HepG2 (cell line): Measurements from ENCODE around the gene CCL22. TPM values are rescaled to one million over a fixed set of nuclear protein-coding genes. Genes with fewer than 3 reads are reported as not detected.

ENCODE experiments used
- ARNT ChIP-seq: fragments of 450-650 bp; IDR thresholded peaks from 2 replicates; pipeline ENCODE4 v1.6.1; 2017
- CCAR2 ChIP-seq: fragments of 200-400 bp; formaldehyde crosslinking; optimal IDR thresholded peaks from 2 replicates; pipeline ENCODE3; 2018; ENCODE audit warnings: low read depth, mild to moderate bottlenecking, low read length, moderate library complexity
- CCDC6 ChIP-seq: sonication (generic); formaldehyde crosslinking; IDR thresholded peaks from 2 replicates; pipeline ENCODE4 v1.8.1; 2022; ENCODE audit warnings: mild to moderate bottlenecking, missing genetic modification reagents, moderate library complexity
- FOSL1 ChIP-seq: sonication (generic); formaldehyde crosslinking; IDR thresholded peaks from 2 replicates; pipeline ENCODE4 v1.9.0; 2021; ENCODE audit warnings: missing genetic modification reagents, borderline replicate concordance
- NR3C1 ChIP-seq: sonication (generic); formaldehyde crosslinking; IDR thresholded peaks from 2 replicates; pipeline ENCODE4 v1.4.0; 2020; ENCODE audit warnings: missing genetic modification reagents
- REPIN1 ChIP-seq: sonication (generic); formaldehyde crosslinking; IDR thresholded peaks from 2 replicates; pipeline ENCODE4 v1.8.0; 2022; ENCODE audit warnings: missing genetic modification reagents, low read depth, mild to moderate bottlenecking, borderline replicate concordance
- ZNF337 ChIP-seq: sonication (generic); formaldehyde crosslinking; IDR thresholded peaks from 2 replicates; pipeline ENCODE4 v1.5.1; 2020; ENCODE audit warnings: missing genetic modification reagents, low read depth, mild to moderate bottlenecking, borderline replicate concordance
- ZNF670 ChIP-seq: sonication (generic); formaldehyde crosslinking; IDR thresholded peaks from 2 replicates; pipeline ENCODE4 v1.8.0; 2022; ENCODE audit warnings: mild to moderate bottlenecking, missing genetic modification reagents, borderline replicate concordance
- polyA plus RNA-seq, 8 experiments: library from polyadenylated mRNA; depleted of rRNA in 3 of 8; stranded (reverse) in 7 of 8; unstranded in 1 of 8; fragments of >200 nt; fragmentation: Illumina TruSeq in 4 of 8; extraction: Trizol in 4 of 8; gene quantifications; 2 replicates each; pipeline versions ENCODE4 v1.2.1 to v1.2.3, GENCODE V29; 2011 to 2016; ENCODE audit warnings: low read depth in 4 of 8, missing spikeins in 1 of 8, mixed read lengths in 1 of 8; ENCODE audit not compliant: insufficient read depth in 1 of 8
- total RNA-seq, 5 experiments: library from RNA; depleted of rRNA; stranded (reverse); fragments of >200 nt; fragmentation: Illumina TruSeq; extraction: Trizol; gene quantifications; 2 replicates each; pipeline ENCODE4 v1.2.3, GENCODE V29; 2016; ENCODE audit warnings: low read depth in 1 of 5
- TF ChIP-seq, protein P1 (sequence below): sonication (generic); formaldehyde crosslinking; conservative IDR thresholded peaks from 2 replicates; pipeline ENCODE4 v1.8.0; 2022; ENCODE audit warnings: missing genetic modification reagents
- TF ChIP-seq, protein P2 (sequence below): sonication (generic); formaldehyde crosslinking; IDR thresholded peaks from 2 replicates; pipeline ENCODE4 v1.5.1; 2020; ENCODE audit warnings: mild to moderate bottlenecking, missing genetic modification reagents, moderate library complexity
- TF ChIP-seq, protein P3 (sequence below): sonication (generic); formaldehyde crosslinking; IDR thresholded peaks from 2 replicates; pipeline ENCODE4 v1.4.0; 2020; ENCODE audit warnings: missing genetic modification reagents
- TF ChIP-seq, protein P4 (sequence below): fragments of 450-650 bp; IDR thresholded peaks from 2 replicates; pipeline ENCODE4 v1.6.1; 2016

Gene CCL22
- total and polyA plus RNA-seq, 2 of the 13 experiments (the other 11 are each of a cell fraction or from before 2014, with no cell fraction given): not detected

DNA sequence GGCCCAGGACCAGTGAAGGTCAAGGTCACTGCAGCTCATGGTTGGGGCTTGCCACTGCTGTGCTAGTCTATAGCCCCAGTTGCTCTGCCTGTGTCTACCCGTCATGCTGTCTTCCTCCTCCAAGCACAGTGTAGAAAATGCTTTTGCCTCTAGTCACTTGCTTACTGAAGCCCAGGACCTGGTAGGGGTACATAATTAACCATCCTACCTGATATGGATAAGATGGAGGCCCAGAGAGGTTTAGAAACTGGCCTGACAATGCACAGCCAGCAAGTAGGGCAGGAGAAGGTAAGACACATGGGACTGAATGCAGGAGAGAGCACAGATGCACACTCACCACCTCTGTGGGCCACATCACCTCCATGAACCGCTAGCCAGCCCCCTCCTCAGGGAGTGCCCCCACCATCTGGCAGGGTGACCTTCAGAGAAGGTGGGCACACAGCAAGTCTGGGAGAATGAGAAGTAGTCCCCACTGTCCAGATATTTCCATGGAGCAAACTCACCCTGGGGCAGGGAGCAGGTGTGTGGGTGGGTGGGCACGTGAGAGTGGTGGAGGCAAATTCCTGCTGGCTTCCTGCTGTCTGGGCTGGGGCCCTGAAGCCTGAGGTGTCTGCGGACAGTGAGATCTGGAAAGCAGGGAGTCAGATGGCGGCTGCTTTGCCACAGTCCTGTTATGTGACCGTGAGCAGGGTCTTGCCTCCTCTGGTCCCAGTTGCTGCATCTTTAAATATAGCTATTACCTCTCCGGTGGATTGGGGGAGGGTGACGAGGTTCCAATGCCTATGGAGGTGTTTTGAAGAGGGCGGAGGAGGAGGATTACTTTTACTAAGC lies 14.7 kb downstream of the CCL22 start (continued):
- TF ChIP-seq ZNF337 (CRISPR knock-in tag): no peak
- no peak for TF ChIP-seq ARNT
- TF ChIP-seq, protein P1, sequence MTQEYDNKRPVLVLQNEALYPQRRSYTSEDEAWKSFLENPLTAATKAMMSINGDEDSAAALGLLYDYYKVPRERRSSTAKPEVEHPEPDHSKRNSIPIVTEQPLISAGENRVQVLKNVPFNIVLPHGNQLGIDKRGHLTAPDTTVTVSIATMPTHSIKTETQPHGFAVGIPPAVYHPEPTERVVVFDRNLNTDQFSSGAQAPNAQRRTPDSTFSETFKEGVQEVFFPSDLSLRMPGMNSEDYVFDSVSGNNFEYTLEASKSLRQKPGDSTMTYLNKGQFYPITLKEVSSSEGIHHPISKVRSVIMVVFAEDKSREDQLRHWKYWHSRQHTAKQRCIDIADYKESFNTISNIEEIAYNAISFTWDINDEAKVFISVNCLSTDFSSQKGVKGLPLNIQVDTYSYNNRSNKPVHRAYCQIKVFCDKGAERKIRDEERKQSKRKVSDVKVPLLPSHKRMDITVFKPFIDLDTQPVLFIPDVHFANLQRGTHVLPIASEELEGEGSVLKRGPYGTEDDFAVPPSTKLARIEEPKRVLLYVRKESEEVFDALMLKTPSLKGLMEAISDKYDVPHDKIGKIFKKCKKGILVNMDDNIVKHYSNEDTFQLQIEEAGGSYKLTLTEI (CRISPR knock-in tag): no peak
- TF ChIP-seq, protein P2, sequence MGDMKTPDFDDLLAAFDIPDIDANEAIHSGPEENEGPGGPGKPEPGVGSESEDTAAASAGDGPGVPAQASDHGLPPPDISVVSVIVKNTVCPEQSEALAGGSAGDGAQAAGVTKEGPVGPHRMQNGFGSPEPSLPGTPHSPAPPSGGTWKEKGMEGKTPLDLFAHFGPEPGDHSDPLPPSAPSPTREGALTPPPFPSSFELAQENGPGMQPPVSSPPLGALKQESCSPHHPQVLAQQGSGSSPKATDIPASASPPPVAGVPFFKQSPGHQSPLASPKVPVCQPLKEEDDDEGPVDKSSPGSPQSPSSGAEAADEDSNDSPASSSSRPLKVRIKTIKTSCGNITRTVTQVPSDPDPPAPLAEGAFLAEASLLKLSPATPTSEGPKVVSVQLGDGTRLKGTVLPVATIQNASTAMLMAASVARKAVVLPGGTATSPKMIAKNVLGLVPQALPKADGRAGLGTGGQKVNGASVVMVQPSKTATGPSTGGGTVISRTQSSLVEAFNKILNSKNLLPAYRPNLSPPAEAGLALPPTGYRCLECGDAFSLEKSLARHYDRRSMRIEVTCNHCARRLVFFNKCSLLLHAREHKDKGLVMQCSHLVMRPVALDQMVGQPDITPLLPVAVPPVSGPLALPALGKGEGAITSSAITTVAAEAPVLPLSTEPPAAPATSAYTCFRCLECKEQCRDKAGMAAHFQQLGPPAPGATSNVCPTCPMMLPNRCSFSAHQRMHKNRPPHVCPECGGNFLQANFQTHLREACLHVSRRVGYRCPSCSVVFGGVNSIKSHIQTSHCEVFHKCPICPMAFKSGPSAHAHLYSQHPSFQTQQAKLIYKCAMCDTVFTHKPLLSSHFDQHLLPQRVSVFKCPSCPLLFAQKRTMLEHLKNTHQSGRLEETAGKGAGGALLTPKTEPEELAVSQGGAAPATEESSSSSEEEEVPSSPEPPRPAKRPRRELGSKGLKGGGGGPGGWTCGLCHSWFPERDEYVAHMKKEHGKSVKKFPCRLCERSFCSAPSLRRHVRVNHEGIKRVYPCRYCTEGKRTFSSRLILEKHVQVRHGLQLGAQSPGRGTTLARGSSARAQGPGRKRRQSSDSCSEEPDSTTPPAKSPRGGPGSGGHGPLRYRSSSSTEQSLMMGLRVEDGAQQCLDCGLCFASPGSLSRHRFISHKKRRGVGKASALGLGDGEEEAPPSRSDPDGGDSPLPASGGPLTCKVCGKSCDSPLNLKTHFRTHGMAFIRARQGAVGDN (CRISPR knock-in tag): no peak
- TF ChIP-seq NR3C1 (CRISPR knock-in tag): no peak
- TF ChIP-seq REPIN1 (CRISPR knock-in tag): peak; percentile 96; the same call in 1 of the 2 replicates
- TF ChIP-seq, protein P3, sequence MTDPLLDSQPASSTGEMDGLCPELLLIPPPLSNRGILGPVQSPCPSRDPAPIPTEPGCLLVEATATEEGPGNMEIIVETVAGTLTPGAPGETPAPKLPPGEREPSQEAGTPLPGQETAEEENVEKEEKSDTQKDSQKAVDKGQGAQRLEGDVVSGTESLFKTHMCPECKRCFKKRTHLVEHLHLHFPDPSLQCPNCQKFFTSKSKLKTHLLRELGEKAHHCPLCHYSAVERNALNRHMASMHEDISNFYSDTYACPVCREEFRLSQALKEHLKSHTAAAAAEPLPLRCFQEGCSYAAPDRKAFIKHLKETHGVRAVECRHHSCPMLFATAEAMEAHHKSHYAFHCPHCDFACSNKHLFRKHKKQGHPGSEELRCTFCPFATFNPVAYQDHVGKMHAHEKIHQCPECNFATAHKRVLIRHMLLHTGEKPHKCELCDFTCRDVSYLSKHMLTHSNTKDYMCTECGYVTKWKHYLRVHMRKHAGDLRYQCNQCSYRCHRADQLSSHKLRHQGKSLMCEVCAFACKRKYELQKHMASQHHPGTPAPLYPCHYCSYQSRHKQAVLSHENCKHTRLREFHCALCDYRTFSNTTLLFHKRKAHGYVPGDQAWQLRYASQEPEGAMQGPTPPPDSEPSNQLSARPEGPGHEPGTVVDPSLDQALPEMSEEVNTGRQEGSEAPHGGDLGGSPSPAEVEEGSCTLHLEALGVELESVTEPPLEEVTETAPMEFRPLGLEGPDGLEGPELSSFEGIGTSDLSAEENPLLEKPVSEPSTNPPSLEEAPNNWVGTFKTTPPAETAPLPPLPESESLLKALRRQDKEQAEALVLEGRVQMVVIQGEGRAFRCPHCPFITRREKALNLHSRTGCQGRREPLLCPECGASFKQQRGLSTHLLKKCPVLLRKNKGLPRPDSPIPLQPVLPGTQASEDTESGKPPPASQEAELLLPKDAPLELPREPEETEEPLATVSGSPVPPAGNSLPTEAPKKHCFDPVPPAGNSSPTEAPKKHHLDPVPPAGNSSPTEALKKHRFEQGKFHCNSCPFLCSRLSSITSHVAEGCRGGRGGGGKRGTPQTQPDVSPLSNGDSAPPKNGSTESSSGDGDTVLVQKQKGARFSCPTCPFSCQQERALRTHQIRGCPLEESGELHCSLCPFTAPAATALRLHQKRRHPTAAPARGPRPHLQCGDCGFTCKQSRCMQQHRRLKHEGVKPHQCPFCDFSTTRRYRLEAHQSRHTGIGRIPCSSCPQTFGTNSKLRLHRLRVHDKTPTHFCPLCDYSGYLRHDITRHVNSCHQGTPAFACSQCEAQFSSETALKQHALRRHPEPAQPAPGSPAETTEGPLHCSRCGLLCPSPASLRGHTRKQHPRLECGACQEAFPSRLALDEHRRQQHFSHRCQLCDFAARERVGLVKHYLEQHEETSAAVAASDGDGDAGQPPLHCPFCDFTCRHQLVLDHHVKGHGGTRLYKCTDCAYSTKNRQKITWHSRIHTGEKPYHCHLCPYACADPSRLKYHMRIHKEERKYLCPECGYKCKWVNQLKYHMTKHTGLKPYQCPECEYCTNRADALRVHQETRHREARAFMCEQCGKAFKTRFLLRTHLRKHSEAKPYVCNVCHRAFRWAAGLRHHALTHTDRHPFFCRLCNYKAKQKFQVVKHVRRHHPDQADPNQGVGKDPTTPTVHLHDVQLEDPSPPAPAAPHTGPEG (CRISPR knock-in tag): 0 out of 2 replicates have a peak, but pooled peaks have one; percentile 11
- TF ChIP-seq CCAR2: peak; percentile 96
- TF ChIP-seq ZNF670: no peak
- TF ChIP-seq FOSL1: no peak
- no peak for TF ChIP-seq CCDC6
- TF ChIP-seq, protein P4, sequence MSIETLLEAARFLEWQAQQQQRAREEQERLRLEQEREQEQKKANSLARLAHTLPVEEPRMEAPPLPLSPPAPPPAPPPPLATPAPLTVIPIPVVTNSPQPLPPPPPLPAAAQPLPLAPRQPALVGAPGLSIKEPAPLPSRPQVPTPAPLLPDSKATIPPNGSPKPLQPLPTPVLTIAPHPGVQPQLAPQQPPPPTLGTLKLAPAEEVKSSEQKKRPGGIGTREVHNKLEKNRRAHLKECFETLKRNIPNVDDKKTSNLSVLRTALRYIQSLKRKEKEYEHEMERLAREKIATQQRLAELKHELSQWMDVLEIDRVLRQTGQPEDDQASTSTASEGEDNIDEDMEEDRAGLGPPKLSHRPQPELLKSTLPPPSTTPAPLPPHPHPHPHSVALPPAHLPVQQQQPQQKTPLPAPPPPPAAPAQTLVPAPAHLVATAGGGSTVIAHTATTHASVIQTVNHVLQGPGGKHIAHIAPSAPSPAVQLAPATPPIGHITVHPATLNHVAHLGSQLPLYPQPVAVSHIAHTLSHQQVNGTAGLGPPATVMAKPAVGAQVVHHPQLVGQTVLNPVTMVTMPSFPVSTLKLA: peak; percentile 16; the same call in 1 of the 2 replicates
